Liver (tissue), 3 donors: ENCODE data around the gene OXNAD1.

Experiments
- ATF3 ChIP-seq: IDR thresholded peaks from 2 replicates; pipeline ENCODE4 v1.6.1; 2016; ENCODE audit warnings: antibody characterized with exemption
- CTCF ChIP-seq: fragments of 150-350 bp; IDR thresholded peaks from 2 replicates; pipeline ENCODE4 v1.5.1; 2017; ENCODE audit warnings: improper control_type of control experiment, low read depth, low read length; ENCODE audit not compliant: missing input control
- EGR1 ChIP-seq, 2 donors: IDR thresholded peaks; 2 replicates each; pipeline ENCODE4 v1.6.1; 2016 to 2018; ENCODE audit warnings: antibody characterized with exemption in 2 of 2, low read depth in 2 of 2
- GABPA ChIP-seq, 2 donors: IDR thresholded peaks in 1 of 2; conservative IDR thresholded peaks in 1 of 2; 2 replicates each; pipeline ENCODE4 v1.6.1; 2016; ENCODE audit warnings: antibody characterized with exemption in 2 of 2, mild to moderate bottlenecking in 1 of 2, moderate library complexity in 1 of 2
- YY1 ChIP-seq: IDR thresholded peaks from 2 replicates; pipeline ENCODE4 v1.6.1; 2016; ENCODE audit warnings: antibody characterized with exemption, mild to moderate bottlenecking
- donor health status: healthy.
- donor health status: healthy.

- TF ChIP-seq CTCF (no peak), YY1 (no peak), ATF3 (no peak), GABPA (IDR thresholded peaks at IDR 0.05 in 1 of 2, conservative IDR thresholded peaks at IDR 0.05 in 1 of 2) (no peak), EGR1 (IDR thresholded peaks at IDR 0.05; ENCODE audit: low read depth in 2 of 2) (no peak)
These were observed 43.0 kb downstream of the OXNAD1 start for GRCh38 chr3:16307832-16308531.
